OCI-LY7 (cell line): Measurements from ENCODE around the gene ZFR2. TPM values are rescaled to one million over a fixed set of nuclear protein-coding genes. Genes with fewer than 3 reads are reported as not detected.

ENCODE experiments used
- BruUV-seq: library from RNA; stranded (reverse); fragments of 400-500 nt; replicated peaks from 2 replicates; lab custom pipeline; 2021; lab: Mats Ljungman, UMichigan
- CTCF ChIA-PET: fragments of 300-600 bp; sonication (Branson Sonifier 250); formaldehyde crosslinking; loops from one replicate; lab custom pipeline; 2022; ENCODE audit warnings: antibody characterized with exemption; ENCODE audit not compliant: unreplicated experiment; lab: Charles Lee
- POLR2A ChIA-PET: fragments of 300-600 bp; sonication (Branson Sonifier 250); formaldehyde crosslinking; loops from one replicate; lab custom pipeline; 2022; ENCODE audit warnings: antibody characterized with exemption; lab: Charles Lee
- DNase-seq: peaks from one replicate; pipeline ENCODE4 v3.0.0-alpha.2; 2015; ENCODE audit warnings: low spot score
- H2AFZ ChIP-seq: fragments of 200-600 bp; sonication (generic), shearing (Covaris generic); 2 replicates; pipeline ENCODE4 v1.6.1; 2014; ENCODE audit warnings: mild to moderate bottlenecking, antibody characterized with exemption, low read length, moderate library complexity
- H3K27ac ChIP-seq: fragments of 200-600 bp; sonication (generic); 2 replicates; pipeline ENCODE4 v1.5.1; 2014; ENCODE audit warnings: mixed run types, low read depth, mild to moderate bottlenecking, moderate library complexity, low read length, inconsistent platforms; ENCODE audit not compliant: poor library complexity, severe bottlenecking
- H3K36me3 ChIP-seq: fragments of 200-600 bp; sonication (generic); 2 replicates; pipeline ENCODE4 v1.6.1; 2014; ENCODE audit warnings: mild to moderate bottlenecking, antibody characterized with exemption, low read length, moderate library complexity, mixed read lengths; ENCODE audit not compliant: insufficient read depth
- H3K4me1 ChIP-seq: fragments of 200-600 bp; sonication (generic); 2 replicates; pipeline ENCODE4 v1.5.1; 2014; ENCODE audit warnings: mild to moderate bottlenecking, low read length; ENCODE audit not compliant: insufficient read depth, poor library complexity, severe bottlenecking
- H3K4me2 ChIP-seq: fragments of 200-600 bp; sonication (generic); 2 replicates; pipeline ENCODE4 v1.6.1; 2014; ENCODE audit warnings: mild to moderate bottlenecking, low read length
- H3K4me3 ChIP-seq: fragments of 200-600 bp; sonication (generic); 2 replicates; pipeline ENCODE4 v1.5.1; 2014; ENCODE audit warnings: mild to moderate bottlenecking, low read depth, low read length; ENCODE audit not compliant: poor library complexity, severe bottlenecking
- H3K79me2 ChIP-seq: fragments of 200-600 bp; sonication (generic); 2 replicates; pipeline ENCODE4 v1.6.1; 2016; ENCODE audit warnings: low read depth, mild to moderate bottlenecking, low read length, moderate library complexity, mixed read lengths; ENCODE audit not compliant: insufficient read depth
- H3K9me2 ChIP-seq: fragments of 200-600 bp; sonication (generic); 2 replicates; pipeline ENCODE4 v1.6.1; 2016; ENCODE audit warnings: mild to moderate bottlenecking, low read length, mixed read lengths; ENCODE audit not compliant: insufficient read depth
- H3K9me3 ChIP-seq: fragments of 200-600 bp; sonication (generic); 2 replicates; pipeline ENCODE4 v1.6.1; 2014; ENCODE audit warnings: mild to moderate bottlenecking, mixed run types, low read length, mixed read lengths
- H4K20me1 ChIP-seq: fragments of 200-600 bp; sonication (generic); 2 replicates; pipeline ENCODE4 v1.6.1; 2014; ENCODE audit warnings: mild to moderate bottlenecking, antibody characterized with exemption, low read length, moderate library complexity, mixed read lengths; ENCODE audit not compliant: insufficient read depth
- CTCF ChIP-seq: fragments of 200-600 bp; sonication (generic); conservative IDR thresholded peaks from 2 replicates; pipeline ENCODE4 v1.5.1; 2014; ENCODE audit warnings: mild to moderate bottlenecking, antibody characterized with exemption, low read length, moderate library complexity, mixed read lengths
- EZH2phosphoT487 ChIP-seq: fragments of 200-600 bp; sonication (generic); IDR thresholded peaks from 2 replicates; pipeline ENCODE4 v1.6.1; 2018; ENCODE audit warnings: low read depth, borderline replicate concordance, mild to moderate bottlenecking, mixed run types, antibody characterized with exemption, low read length, moderate library complexity, mixed read lengths
- intact Hi-C: fragments of 100-400 bp; cut with micrococcal nuclease; formaldehyde crosslinking; loops from one replicate; pipeline ENCODE4 v1.10.0; 2022; ENCODE audit not compliant: unreplicated experiment
- total RNA-seq, 2 experiments: library from RNA; depleted of rRNA in 1 of 2; stranded (reverse); fragments of >200 nt in 1 of 2; shearing (Covaris generic) in 1 of 2; gene quantifications; 2 replicates each; pipeline ENCODE4 v1.2.3, GENCODE V29; 2014 to 2022

The ZFR2 gene
- total RNA-seq, 2 experiments from 2014 or later = not detected

- Histone ChIP-seq H4K20me1 (no peaks in the 10 kb centered on the region), H3K27ac (no peak overlapping the region), H3K4me1 (no peaks in the 10 kb centered on the region), H3K9me2 (no peaks in the 10 kb centered on the region), H2AFZ (no peak overlapping the region), H3K36me3 (no peaks in the 10 kb centered on the region), H3K9me3 (peaks cover 5% of the 10 kb centered on the region), H3K79me2 (no peaks in the 10 kb centered on the region), H3K4me3 (no peak overlapping the region), H3K4me2 (no peak overlapping the region)
- intact Hi-C loops = no loop called here
- DNase-seq = no peak
- BruUV-seq = no TSS peak
- CTCF ChIA-PET = no interaction called here
- TF ChIP-seq EZH2phosphoT487 (no peak), CTCF (no peak)
- POLR2A ChIA-PET = no interaction called here
These were observed 45.4 kb upstream of the ZFR2 start for GRCh38 chr19:3914199-3914598.

- Histone ChIP-seq H3K9me2 (no peaks in the 10 kb centered on the region), H3K79me2 (no peaks in the 10 kb centered on the region), H3K9me3 (peaks cover 5% of the 10 kb centered on the region), H3K27ac (no peak overlapping the region), H3K4me2 (no peak overlapping the region), H3K36me3 (no peaks in the 10 kb centered on the region), H3K4me3 (no peak overlapping the region), H3K4me1 (no peaks in the 10 kb centered on the region), H4K20me1 (no peaks in the 10 kb centered on the region), H2AFZ (no peak overlapping the region)
- CTCF ChIA-PET = no interaction called here
- no TSS peak for BruUV-seq
- intact Hi-C loops = no loop called here
- POLR2A ChIA-PET = no interaction called here
- TF ChIP-seq EZH2phosphoT487 (no peak), CTCF (no peak)
- DNase-seq = no peak
These were observed 41.3 kb upstream of the ZFR2 start for GRCh38 chr19:3910105-3910504.

- TF ChIP-seq CTCF = no peak
- no peak for TF ChIP-seq EZH2phosphoT487
- H3K79me2 ChIP-seq = no peaks in the 10 kb centered on the region
- H3K36me3 ChIP-seq = no peaks in the 10 kb centered on the region
- BruUV-seq = no TSS peak
- no peaks in the 10 kb centered on the region for H3K4me1 ChIP-seq
- no peak for DNase-seq
- POLR2A ChIA-PET = interaction anchor here (0.6 to 0.7 kb wide), 2 partner anchors 24 to 62 kb away, joined by 5 to 7 read pairs; partner anchors contain the start of gene DAPK3
- intact Hi-C loops = no loop called here
- H3K4me2 ChIP-seq = no peak overlapping the region
- no peak overlapping the region for H3K27ac ChIP-seq
- H4K20me1 ChIP-seq = no peaks in the 10 kb centered on the region
- CTCF ChIA-PET = no interaction called here
- H3K9me3 ChIP-seq = peaks cover 5% of the 10 kb centered on the region
- no peaks in the 10 kb centered on the region for H3K9me2 ChIP-seq
- H2AFZ ChIP-seq = no peak overlapping the region
- H3K4me3 ChIP-seq = no peak overlapping the region
These were observed 39.6 kb upstream of the ZFR2 start for GRCh38 chr19:3908266-3909054.
